A549 (cell line): ENCODE results near the gene CPSF2. TPM values are rescaled to one million over a fixed set of nuclear protein-coding genes. Genes with fewer than 3 reads are reported as not detected.
"Not testable (repeated sequence)": the region's sequence is repeated elsewhere in the genome, so short reads cannot be mapped to it uniquely, and the experiment has no call there.

Experiments used
- ATAC-seq, 2 experiments: fragments of 200-7000 bp in 1 of 2; fragments of >200 bp in 1 of 2; cut with Nextera tagmentation in 1 of 2; cut with Tn5 transposase in 1 of 2; 3 replicates each; pipeline versions ENCODE4 v1.8.0 to v1.9.1; 2018 to 2020; ENCODE audit warnings: mild to moderate bottlenecking in 1 of 2, moderate library complexity in 1 of 2
- CTCF ChIA-PET: fragments of 300-600 bp; sonication (Branson Sonifier 250); formaldehyde crosslinking; extraction: SDS; loops from one replicate; lab custom pipeline; 2021; ENCODE audit warnings: antibody characterized with exemption, inconsistent platforms; lab: Yijun Ruan, JAX
- POLR2A ChIA-PET: fragments of 350-600 bp; formaldehyde crosslinking; extraction: SDS; loops from one replicate; lab custom pipeline; 2021; ENCODE audit warnings: antibody characterized with exemption, inconsistent platforms; lab: Yijun Ruan, JAX
- DNase-seq, 2 experiments: peaks; one replicate each; pipeline versions ENCODE4 v3.0.0 to v3.0.0-alpha.2; 2011 to 2016; ENCODE audit warnings: low read depth in 1 of 2, low spot score in 1 of 2
- FAIRE-seq: peaks from 2 replicates; lab custom pipeline; 2011; peaks lifted over from hg19 to GRCh38; lab: Jason Lieb, UNC
- H3K27ac ChIP-seq, 2 experiments: fragments of >200 bp; sonication (Bioruptor Twin); formaldehyde crosslinking; 3 replicates each; pipeline ENCODE4 v1.5.1; 2016 to 2017
- H3K4me1 ChIP-seq: fragments of >200 bp; sonication (Bioruptor Twin); formaldehyde crosslinking; 3 replicates; pipeline ENCODE4 v1.6.1; 2016
- H3K4me2 ChIP-seq: fragments of >200 bp; sonication (Bioruptor Twin); formaldehyde crosslinking; 3 replicates; pipeline ENCODE4 v1.6.1; 2016
- H3K4me3 ChIP-seq: fragments of >200 bp; sonication (Bioruptor Twin); formaldehyde crosslinking; 3 replicates; pipeline ENCODE4 v1.5.1; 2016
- H3K9me3 ChIP-seq: fragments of >200 bp; sonication (Bioruptor Twin); formaldehyde crosslinking; 3 replicates; pipeline ENCODE4 v1.6.1; 2016
- ATOH8 ChIP-seq: fragments of 250-450 bp; sonication (Bioruptor Pico); IDR thresholded peaks from 2 replicates; pipeline ENCODE4 v1.5.0; 2020; ENCODE audit warnings: low read depth, mild to moderate bottlenecking, moderate library complexity
- CBX2 ChIP-seq: fragments of 200-600 bp; sonication (generic); IDR thresholded peaks from 2 replicates; pipeline ENCODE4 v1.6.1; 2016; ENCODE audit warnings: low read depth, mild to moderate bottlenecking, borderline replicate concordance
- CEBPB ChIP-seq, 2 experiments: fragments of >200 bp in 1 of 2; sonication (Bioruptor Twin) in 1 of 2; formaldehyde crosslinking in 1 of 2; IDR thresholded peaks; 2 replicates each; pipeline ENCODE4 v1.6.1; 2012 to 2016
- CTCF ChIP-seq: fragments of >200 bp; sonication (Bioruptor Twin); formaldehyde crosslinking; IDR thresholded peaks from 3 replicates; pipeline ENCODE4 v1.5.1; 2016
- E2F6 ChIP-seq: IDR thresholded peaks from 2 replicates; pipeline ENCODE4 v1.6.1; 2012; ENCODE audit warnings: low read depth, borderline replicate concordance
- ELK1 ChIP-seq: fragments of 150-350 bp; IDR thresholded peaks from 2 replicates; pipeline ENCODE4 v1.6.1; 2014; ENCODE audit warnings: low read depth, mild to moderate bottlenecking, low read length
- ESRRA ChIP-seq: fragments of 150-350 bp; IDR thresholded peaks from 2 replicates; pipeline ENCODE4 v1.6.1; 2014; ENCODE audit warnings: mild to moderate bottlenecking, low read length, borderline replicate concordance
- FOSB ChIP-seq: fragments of 250-450 bp; sonication (Bioruptor Pico); IDR thresholded peaks from 2 replicates; pipeline ENCODE4 v1.5.0; 2020; ENCODE audit warnings: mild to moderate bottlenecking, moderate library complexity
- FOXS1 ChIP-seq: fragments of 250-450 bp; sonication (Bioruptor Pico); IDR thresholded peaks from 2 replicates; pipeline ENCODE4 v1.5.0; 2020; ENCODE audit warnings: mild to moderate bottlenecking, moderate library complexity
- HES2 ChIP-seq: fragments of >200 bp; sonication (Bioruptor Twin); formaldehyde crosslinking; IDR thresholded peaks from 2 replicates; pipeline ENCODE4 v1.6.1; 2016
- HEYL ChIP-seq: fragments of 250-450 bp; sonication (Bioruptor Pico); IDR thresholded peaks from 2 replicates; pipeline ENCODE4 v1.8.0; 2021; ENCODE audit warnings: mild to moderate bottlenecking, moderate library complexity
- JUNB ChIP-seq: fragments of >200 bp; sonication (Bioruptor Twin); formaldehyde crosslinking; IDR thresholded peaks from 2 replicates; pipeline ENCODE4 v1.6.1; 2016
- MAZ ChIP-seq: fragments of 150-350 bp; IDR thresholded peaks from 2 replicates; pipeline ENCODE4 v1.6.1; 2014; ENCODE audit warnings: antibody characterized with exemption, low read depth, low read length, borderline replicate concordance
- NR3C1 ChIP-seq: fragments of >200 bp; sonication (Bioruptor Twin); formaldehyde crosslinking; IDR thresholded peaks from 3 replicates; pipeline ENCODE4 v1.6.1; 2017
- POLR2AphosphoS2 ChIP-seq: conservative IDR thresholded peaks from 2 replicates; pipeline ENCODE4 v1.6.1; 2012; ENCODE audit warnings: low read length, improper control_type of control experiment, inconsistent platforms
- RAD21 ChIP-seq, 2 experiments: fragments of >200 bp in 1 of 2; sonication (Bioruptor Twin) in 1 of 2; formaldehyde crosslinking in 1 of 2; IDR thresholded peaks in 1 of 2; conservative IDR thresholded peaks in 1 of 2; 2 replicates in 1 of 2; 3 replicates in 1 of 2; pipeline ENCODE4 v1.6.1; 2012 to 2018; ENCODE audit warnings: inconsistent platforms in 1 of 2
- RCOR1 ChIP-seq: fragments of 150-350 bp; IDR thresholded peaks from 2 replicates; pipeline ENCODE4 v1.6.1; 2014; ENCODE audit warnings: antibody characterized with exemption, low read length, low read depth
- REST ChIP-seq: fragments of 200-600 bp; sonication (generic); IDR thresholded peaks from 2 replicates; pipeline ENCODE4 v1.6.1; 2016; ENCODE audit warnings: antibody characterized with exemption, mild to moderate bottlenecking, moderate library complexity
- RFX5 ChIP-seq: fragments of 450-650 bp; IDR thresholded peaks from 2 replicates; pipeline ENCODE4 v1.7.1; 2014; ENCODE audit warnings: antibody characterized with exemption, mild to moderate bottlenecking, moderate library complexity
- SREBF2 ChIP-seq: fragments of 450-650 bp; IDR thresholded peaks from 2 replicates; pipeline ENCODE4 v1.6.1; 2014; ENCODE audit warnings: mild to moderate bottlenecking, moderate library complexity
- TFCP2L1 ChIP-seq: fragments of 250-450 bp; sonication (Bioruptor Pico); IDR thresholded peaks from 2 replicates; pipeline ENCODE4 v1.5.0; 2021; ENCODE audit warnings: mild to moderate bottlenecking
- TP53 ChIP-seq: fragments of 250-450 bp; sonication (Bioruptor Pico); IDR thresholded peaks from 2 replicates; pipeline ENCODE4 v1.5.0; 2021; ENCODE audit warnings: mild to moderate bottlenecking, moderate library complexity
- ZNF302 ChIP-seq: fragments of 250-450 bp; sonication (Bioruptor Pico); IDR thresholded peaks from 2 replicates; pipeline ENCODE4 v1.9.0; 2021; ENCODE audit warnings: inconsistent platforms, mild to moderate bottlenecking, moderate library complexity
- WGBS: methylation state at CpG from one replicate; pipeline ENCODE4 v1.1.6; 2017; ENCODE audit errors: missing lambda C conversion rate; 5-methylcytosine and 5-hydroxymethylcytosine counted together
- polyA plus RNA-seq, 4 experiments: library from polyadenylated mRNA; depleted of rRNA in 3 of 4; stranded (reverse); fragments of >200 nt; fragmentation: RNase III in 1 of 4; extraction: RNeasy Plus Mini Kit Qiagen cat#74134 plus additional on column Dnase treatment in 1 of 4; gene quantifications; 2 replicates in 3 of 4; 3 replicates in 1 of 4; pipeline ENCODE4 v1.2.3, GENCODE V29; 2011 to 2017

The CPSF2 gene
- polyA plus RNA-seq, 2 of the 4 experiments (the other 2 are of a cell fraction), result 57.3 to 75.3 TPM

- TF ChIP-seq JUNB, result no peak
- no peak for TF ChIP-seq MAZ
- TF ChIP-seq RAD21 (conservative IDR thresholded peaks at IDR 0.05 in 1 of 2, IDR thresholded peaks at IDR 0.05 in 1 of 2), result no peak
- TF ChIP-seq TP53 (CRISPR knock-in tag), result no peak
- TF ChIP-seq REST, result no peak
- CTCF ChIA-PET, result interaction anchor here (1.0 kb wide), 1 partner anchor 9 kb away, joined by 3 read pairs; no protein-coding TSS in a partner anchor
- FAIRE-seq (no peak), ATAC-seq (no peak), DNase-seq (no peak)
- WGBS, result 69% methylated on average over 14 of the region's 14 CpGs
- POLR2A ChIA-PET, result no interaction called here
- Histone ChIP-seq H3K9me3 (no peaks in the 10 kb centered on the region), H3K4me1 (no peaks in the 10 kb centered on the region), H3K4me2 (no peak overlapping the region), H3K27ac (no peak overlapping the region), H3K4me3 (no peak overlapping the region)
Measured at GRCh38 chr14:92209141-92209540, 87.4 kb downstream of the CPSF2 start.

GRCh38 chr14:92213125-92213524, 91.4 kb downstream of the CPSF2 start:
- CTCF ChIA-PET, result interaction anchor here (1.0 to 1.2 kb wide), 2 partner anchors 22 to 474 kb away, joined by 3 to 4 read pairs; no protein-coding TSS in a partner anchor
- FAIRE-seq, H3K4me1 ChIP-seq, DNase-seq, POLR2A ChIA-PET, H3K4me2 ChIP-seq, H3K27ac ChIP-seq, ATAC-seq, H3K9me3 ChIP-seq, H3K4me3 ChIP-seq: not testable (repeated sequence)
- WGBS, result 40% methylated on average over 3 of the region's 3 CpGs

- Histone ChIP-seq H3K9me3 (no peaks in the 10 kb centered on the region), H3K4me1 (no peaks in the 10 kb centered on the region), H3K4me3 (no peak overlapping the region), H3K4me2 (no peak overlapping the region), H3K27ac (no peak overlapping the region)
- DNase-seq (peak in 1 of 2 experiments; percentile 38), ATAC-seq (no peak), FAIRE-seq (no peak)
- 20% methylated on average over 3 of the region's 5 CpGs for WGBS
- TF ChIP-seq ATOH8, result no peak
- TF ChIP-seq TFCP2L1 (CRISPR knock-in tag), result no peak
- no peak for TF ChIP-seq ELK1
- no peak for TF ChIP-seq RFX5
- no peak for TF ChIP-seq ESRRA
- no peak for TF ChIP-seq E2F6
- TF ChIP-seq CBX2, result no peak
- no peak for TF ChIP-seq NR3C1
- no peak for TF ChIP-seq RCOR1
- no peak for TF ChIP-seq POLR2AphosphoS2
- no peak for TF ChIP-seq SREBF2
- TF ChIP-seq ZNF302 (CRISPR knock-in tag), result no peak
- TF ChIP-seq HES2, result no peak
- no peak for TF ChIP-seq FOSB (CRISPR knock-in tag)
- no peak for TF ChIP-seq CEBPB (IDR thresholded peaks at IDR 0.05)
- TF ChIP-seq CTCF, result no peak
- TF ChIP-seq RAD21 (conservative IDR thresholded peaks at IDR 0.05 in 1 of 2, IDR thresholded peaks at IDR 0.05 in 1 of 2), result no peak
- TF ChIP-seq FOXS1, result no peak
- TF ChIP-seq HEYL (CRISPR knock-in tag), result no peak
- POLR2A ChIA-PET, result no interaction called here
- CTCF ChIA-PET, result interaction anchor here (0.8 to 1.0 kb wide), 2 partner anchors 31 to 80 kb away, joined by 3 read pairs; no protein-coding TSS in a partner anchor
Measured at GRCh38 chr14:92215579-92215978, 93.8 kb downstream of the CPSF2 start.
